Endometrial microvascular endothelial cells (primary cell): Measurements from ENCODE around the gene VAC14. TPM values are rescaled to one million over a fixed set of nuclear protein-coding genes. Genes with fewer than 3 reads are reported as not detected.

ENCODE experiments used
- in situ Hi-C: cut with HindIII; loops from 2 replicates; pipeline ENCODE4 v1.10.0; 2017; ENCODE audit warnings: low sequenced_read_pairs, low pct_unique_long_range_greater_than_20kb; ENCODE audit errors: inconsistent ontology term
- total RNA-seq: library from RNA; depleted of rRNA; stranded (reverse); fragments of >200 nt; gene quantifications from one replicate; pipeline ENCODE4 v1.2.3, GENCODE V29; 2015; ENCODE audit errors: inconsistent ontology term

Gene VAC14
- total RNA-seq, 1 donor from 2014 or later: 52.0 TPM

DNA sequence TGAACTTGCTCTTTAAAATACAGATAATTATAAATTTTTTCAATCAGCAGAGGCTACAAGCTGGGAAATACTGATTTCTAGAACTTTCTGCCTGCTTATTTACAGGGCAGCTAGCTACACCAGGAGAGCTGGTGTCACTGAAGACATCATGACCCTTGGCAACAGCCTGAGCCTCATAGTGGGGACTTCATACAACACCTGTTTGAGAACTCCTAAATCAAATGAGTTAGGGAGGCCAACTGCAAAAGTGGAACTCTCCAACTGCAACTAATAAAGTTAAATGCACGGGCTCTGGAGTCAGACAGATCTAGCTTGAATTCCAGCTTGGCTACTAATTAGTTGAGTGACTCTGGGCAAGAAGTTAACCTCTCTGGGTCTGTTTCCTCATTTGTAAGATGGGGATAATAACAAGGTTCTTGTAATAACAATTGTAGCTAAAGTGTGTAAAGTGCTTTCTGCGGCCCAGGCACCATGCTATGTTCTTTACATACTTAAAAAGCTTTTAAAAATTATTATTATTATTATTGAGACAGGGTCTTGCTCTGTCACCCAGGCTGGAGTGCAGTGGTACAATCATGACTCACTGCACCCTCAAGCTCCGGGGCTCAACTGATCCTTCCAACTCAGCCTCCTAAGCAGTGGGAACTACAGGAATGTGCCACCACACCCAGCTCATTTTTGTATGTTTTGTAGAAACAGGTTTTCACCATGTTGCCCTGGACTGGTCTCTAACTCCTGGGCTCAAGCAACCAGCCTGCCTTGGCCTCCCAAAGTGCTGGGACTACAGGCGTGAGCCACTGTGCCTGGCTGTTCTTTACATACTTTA lies 33.4 kb downstream of the VAC14 start:
- in situ Hi-C loops: no loop called here

DNA sequence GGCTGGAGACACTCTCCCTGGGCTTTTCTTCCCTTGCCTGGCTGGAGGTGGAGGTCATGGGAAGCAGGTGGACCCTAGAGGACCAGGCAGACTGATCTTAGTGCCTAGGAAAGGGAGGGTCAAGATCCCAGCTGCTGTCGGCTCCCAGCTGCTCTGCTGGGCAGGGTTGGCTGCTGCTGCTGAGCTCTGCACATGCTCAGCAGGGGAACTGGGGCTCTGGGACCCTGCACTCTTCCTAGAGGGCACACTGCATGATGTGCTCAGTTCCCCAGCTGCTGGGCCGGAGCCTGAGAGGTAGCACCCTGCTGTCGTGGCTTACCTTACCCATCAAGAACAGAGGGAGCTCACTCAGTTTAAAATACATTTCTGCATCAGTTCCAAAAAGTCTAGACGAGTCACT lies 34.3 kb downstream of the VAC14 start:
- in situ Hi-C loops: no loop called here

GRCh38 chr16:70766176-70766575 lies 34.8 kb downstream of the VAC14 start:
- in situ Hi-C loops: no loop called here

DNA sequence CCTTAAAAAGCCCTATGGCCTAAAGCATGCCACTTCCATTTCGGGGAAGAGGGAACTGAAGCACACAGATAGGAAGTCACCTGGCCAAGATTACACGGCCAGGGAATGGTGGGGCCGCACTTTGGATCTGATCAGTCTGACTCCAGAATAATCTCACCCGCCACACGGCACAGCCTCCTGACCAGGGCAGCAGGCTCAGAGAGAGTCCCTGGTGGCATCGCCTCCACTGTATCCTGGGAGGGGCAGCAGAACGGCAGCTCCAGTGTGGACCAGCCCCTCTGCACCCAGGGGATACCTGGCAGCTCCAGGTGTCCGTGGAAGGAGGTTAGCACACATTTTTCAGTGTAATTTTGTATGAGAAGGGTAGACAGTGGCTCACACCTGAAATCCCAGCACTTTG lies 35.5 kb downstream of the VAC14 start:
- in situ Hi-C loops: no loop called here

DNA sequence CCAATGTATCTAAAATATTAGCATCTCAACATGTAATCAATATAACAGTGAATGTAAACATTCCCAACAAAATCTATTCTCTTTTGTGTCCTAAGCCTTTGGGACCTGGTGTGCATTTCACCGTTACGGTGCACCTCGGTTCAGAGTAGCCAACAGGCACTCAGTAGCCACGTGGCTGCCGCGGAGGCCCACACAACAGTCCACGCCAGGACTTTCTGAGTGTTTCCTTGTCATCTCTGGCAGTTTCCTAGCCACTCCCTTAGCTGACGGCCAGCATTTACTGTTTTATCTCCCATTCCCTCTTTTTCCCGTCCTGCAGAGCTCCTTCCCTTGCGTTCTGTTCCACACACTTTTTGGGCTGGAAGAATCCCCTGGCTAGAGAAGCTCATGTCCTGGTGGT lies 36.3 kb downstream of the VAC14 start:
- in situ Hi-C loops: no loop called here

DNA sequence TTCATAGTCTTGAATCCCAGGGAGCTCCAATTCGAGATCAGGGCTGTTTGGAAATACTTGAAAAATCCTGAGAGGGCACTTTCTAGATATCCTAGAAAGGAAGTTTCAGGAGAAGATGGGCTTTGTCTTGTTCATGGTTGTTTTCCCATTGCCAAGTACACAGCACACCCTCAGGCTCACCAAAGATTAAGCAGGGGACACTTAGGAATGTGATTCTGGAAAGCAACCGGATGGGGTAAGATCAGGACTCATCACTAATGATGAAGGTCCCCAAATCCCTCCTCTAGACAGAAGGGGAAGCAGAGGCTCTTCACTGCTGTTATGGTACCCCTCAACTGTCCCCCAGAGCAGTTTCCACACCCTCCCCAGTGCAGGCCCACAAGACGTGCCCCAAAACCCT lies 40.7 kb downstream of the VAC14 start:
- in situ Hi-C loops: no loop called here

- in situ Hi-C loops: no loop called here
Measured at GRCh38 chr16:70759666-70760065, 41.3 kb downstream of the VAC14 start.

GRCh38 chr16:70758786-70759185 lies 42.2 kb downstream of the VAC14 start:
- in situ Hi-C loops: no loop called here

DNA sequence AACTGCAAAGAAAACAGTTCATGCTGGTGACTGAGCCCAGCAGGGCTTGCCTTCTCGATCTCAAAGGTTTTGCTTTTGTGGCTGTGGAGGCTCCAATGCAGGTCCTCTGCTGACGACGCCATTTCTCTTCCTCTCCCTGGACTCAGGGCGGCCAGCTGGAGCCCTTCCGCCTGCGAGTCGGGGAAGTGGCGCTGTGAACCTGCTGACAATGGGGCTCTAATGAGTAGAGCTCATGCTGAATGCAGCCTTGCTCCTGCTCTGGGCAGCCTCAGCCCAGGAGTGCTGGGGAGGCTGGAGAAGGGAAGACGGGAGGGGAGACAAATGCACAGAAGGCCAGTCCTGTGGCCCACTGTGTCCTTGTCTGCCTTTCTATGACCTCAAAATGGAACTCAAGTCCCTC lies 43.8 kb downstream of the VAC14 start:
- in situ Hi-C loops: no loop called here

DNA sequence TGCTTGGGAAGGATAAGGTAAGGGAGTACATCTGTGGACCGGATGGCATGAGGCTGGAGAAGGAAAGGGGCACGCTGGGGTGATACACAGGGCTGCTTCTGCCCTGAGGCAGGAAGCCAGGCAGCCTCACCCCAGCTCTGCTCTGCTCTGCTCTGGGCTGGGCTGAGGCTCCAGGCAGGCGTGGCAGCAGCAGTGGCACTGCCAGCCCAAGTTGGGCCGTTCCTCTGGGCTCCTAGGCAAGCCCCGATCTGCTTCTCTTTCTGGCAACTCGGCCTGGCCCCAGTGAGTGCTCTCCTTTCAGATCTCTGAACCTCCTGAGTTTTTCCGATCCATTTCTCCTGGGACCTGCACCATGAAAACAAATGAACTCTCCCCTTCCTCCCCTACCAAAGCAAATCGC lies 44.9 kb downstream of the VAC14 start:
- in situ Hi-C loops: no loop called here

- in situ Hi-C loops: no loop called here
Measured at GRCh38 chr16:70754851-70755600, 45.9 kb downstream of the VAC14 start.

DNA sequence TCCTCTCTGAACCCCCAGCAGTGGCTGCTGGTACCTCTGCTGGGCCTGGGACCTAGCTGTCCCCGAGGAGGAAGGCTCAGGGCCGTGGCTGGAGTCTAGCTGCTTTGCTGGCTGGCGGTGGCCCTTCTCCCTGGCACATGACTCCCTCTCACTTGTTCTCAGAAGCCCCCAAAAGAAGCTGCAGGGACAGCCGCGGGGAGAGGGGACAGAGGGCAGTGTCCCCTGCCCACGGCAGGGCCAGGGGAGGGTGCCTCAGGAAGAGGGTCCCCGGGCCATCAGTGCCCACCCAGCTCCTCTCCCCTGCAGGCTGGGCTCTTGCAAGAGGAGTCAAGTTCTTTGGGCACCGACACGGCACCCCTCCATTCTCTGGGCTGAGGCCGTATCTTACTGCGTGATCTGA lies 46.6 kb downstream of the VAC14 start:
- in situ Hi-C loops: no loop called here

GRCh38 chr16:70753694-70754325 lies 47.1 kb downstream of the VAC14 start:
- in situ Hi-C loops: no loop called here

DNA sequence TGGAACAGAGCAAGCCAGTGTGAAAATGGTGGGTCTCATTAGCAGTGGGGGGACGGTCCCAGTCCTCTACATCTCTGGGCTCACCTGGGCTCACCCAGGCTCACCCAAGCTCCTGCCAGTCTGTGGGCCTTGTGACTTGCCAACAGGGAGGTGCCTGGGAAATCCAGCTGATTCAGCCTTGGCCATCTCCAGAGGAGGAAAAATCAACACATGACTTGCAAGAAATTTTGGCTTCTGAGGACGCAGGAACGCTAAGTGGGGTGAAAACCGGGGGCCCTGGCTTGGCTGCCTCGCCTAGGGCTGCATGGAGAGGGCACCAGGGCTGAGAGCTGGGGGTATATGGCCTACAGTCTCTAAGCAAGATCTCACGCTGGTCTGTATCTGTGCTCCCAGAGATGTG lies 47.7 kb downstream of the VAC14 start:
- in situ Hi-C loops: no loop called here

GRCh38 chr16:70752426-70752825 lies 48.5 kb downstream of the VAC14 start:
- in situ Hi-C loops: no loop called here

GRCh38 chr16:70751593-70751992 lies 49.4 kb downstream of the VAC14 start:
- in situ Hi-C loops: no loop called here

GRCh38 chr16:70750893-70751467 lies 50.0 kb downstream of the VAC14 start:
- in situ Hi-C loops: no loop called here

GRCh38 chr16:70749681-70750601 lies 51.0 kb downstream of the VAC14 start:
- in situ Hi-C loops: no loop called here
